ENCODE results near the gene HSDL2.

Gene HSDL2

DNA sequence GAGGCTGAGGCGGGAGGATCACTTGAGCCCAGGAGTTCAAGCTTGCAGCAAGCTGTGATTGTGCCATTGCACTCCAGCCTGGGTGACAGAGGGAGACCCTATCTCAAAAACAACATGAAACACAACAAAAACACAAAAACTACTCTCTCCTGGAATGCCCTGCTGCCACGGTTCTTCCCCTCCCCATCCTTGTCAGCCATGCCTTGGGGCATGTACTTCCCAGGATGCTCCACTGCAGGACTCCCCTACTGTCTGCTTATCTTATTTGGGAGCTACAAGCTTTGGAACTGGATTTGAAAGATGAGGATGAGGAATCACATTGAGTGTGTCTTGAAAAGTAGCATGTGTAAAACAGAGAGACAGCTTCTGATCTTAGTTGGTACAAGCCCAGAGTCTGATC, 66.6 kb downstream of the HSDL2 start:
- no peak for DNase-seq (ENCODE audit: low read depth in 2 of 2)

DNA sequence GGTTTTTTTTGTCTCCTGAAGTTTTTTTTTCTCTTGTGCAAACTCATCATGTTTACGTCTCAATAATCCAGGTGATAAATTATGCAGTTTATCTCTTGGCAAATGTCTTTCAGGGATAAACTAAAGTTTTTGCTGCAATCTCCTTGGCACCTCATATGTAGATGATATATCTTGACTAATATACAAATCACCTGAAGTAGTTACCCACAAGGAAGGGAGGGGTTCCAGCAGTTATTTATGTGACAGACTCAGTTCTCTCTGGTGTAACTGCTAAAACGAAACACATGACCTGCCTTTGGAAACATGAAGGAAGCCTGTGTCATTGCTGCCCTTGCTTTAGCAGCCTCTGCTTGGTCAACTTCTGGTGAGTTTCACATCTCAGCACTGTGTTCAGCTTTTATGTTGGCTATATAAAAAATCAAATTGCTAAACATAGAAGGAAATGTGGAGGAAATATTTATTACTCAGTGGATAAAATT, 67.4 kb downstream of the HSDL2 start:
- no peak for DNase-seq (ENCODE audit: low read depth in 2 of 2)

DNA sequence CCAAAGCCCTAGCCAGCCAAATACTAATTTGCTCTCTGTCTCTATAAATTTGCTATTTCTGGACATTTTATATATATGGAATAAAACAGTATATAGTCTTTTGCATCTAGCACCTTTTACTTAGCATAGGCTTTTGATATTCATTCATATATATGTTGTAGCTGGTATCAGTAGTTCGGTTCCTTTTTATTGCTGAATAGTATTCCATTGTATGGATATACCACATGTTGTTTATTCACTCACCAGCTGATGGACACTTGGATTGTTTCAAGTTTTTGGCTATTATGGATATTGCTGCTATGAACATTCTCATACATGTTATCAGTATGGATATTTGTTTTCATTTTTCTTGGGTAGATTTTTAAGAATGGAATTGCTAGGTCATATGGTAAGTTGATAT, 82.9 kb downstream of the HSDL2 start:
- no peak for DNase-seq (ENCODE audit: low read depth in 2 of 2)

DNA sequence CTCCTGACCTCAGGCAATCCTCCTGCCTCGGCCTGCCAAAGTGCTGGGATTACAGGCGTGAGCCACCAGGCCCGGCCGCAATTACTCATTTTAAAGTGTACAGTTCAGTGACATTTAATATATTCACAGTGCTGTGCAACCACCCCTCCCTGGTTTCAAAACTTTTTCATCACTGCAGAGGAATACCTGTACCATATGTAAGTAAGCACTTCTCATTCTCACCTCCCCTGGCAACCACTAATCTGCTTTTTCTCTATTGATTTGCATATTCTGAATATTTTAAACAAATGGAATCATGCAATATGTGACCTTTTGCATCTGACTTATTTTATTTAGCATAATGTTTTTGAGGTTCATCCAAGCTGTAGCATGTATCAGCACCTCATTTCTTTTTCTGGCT, 85.4 kb downstream of the HSDL2 start:
- no peak for DNase-seq (ENCODE audit: low read depth in 2 of 2)

DNA sequence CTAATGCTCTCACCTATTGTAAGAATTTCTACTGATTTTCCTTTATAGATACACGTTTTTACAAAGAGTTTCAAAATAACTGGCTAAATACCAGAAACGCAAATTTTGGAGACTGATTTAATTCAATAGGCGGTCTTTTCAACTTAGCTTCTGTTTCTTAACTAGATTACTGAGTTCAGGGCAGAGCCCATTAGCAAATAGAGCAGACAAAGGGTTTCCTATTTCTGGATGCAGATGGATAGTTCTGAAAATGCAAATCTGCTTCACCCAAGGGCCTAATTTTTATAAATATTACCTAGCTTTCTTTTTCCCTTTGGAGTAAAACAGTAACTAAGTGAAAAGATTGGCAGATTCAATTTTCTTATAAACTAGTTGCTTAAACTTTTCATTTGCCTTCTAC, 93.1 kb downstream of the HSDL2 start:
- no peak for DNase-seq (ENCODE audit: low read depth in 2 of 2)

DNA sequence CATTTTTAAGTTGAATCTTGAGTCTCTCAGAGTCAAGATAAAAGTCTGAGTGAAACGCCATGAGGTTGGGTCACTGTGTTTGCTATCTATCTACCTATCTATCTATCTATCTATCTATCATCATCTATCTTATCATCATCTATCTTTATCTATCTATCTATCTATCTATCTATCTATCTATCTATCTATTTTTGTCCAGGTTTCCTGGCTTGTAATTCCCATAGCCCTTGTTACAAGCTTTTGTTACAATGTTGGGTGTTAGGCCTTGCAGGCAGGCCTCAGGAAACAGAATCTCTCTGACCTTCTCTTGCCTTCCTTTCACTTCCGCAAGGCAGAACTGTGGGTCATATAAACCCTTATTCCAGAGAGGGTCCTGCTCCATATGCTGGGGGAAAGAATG, 94.1 kb downstream of the HSDL2 start:
- DNase-seq (ENCODE audit: low read depth in 2 of 2): no peak

DNA sequence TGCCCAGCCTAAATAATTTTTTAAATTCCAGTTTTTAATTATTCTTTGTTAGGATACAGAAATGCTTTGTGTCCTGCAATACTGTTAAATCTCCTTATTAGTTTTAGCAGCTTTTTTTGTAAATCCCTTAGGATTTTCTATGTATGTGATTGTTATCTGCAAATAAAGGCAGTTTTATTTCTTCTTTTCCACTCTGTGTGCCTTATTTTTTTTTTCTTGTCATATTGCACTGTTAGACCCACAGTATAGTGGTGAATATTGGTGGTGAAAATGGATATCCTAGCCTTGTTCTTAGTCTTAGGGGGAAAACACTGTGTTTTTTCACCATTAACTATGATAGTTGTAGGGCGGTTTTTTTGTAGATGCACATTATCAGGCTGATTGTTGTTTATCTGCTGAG, 95.4 kb downstream of the HSDL2 start:
- DNase-seq (ENCODE audit: low read depth in 2 of 2): no peak

DNA sequence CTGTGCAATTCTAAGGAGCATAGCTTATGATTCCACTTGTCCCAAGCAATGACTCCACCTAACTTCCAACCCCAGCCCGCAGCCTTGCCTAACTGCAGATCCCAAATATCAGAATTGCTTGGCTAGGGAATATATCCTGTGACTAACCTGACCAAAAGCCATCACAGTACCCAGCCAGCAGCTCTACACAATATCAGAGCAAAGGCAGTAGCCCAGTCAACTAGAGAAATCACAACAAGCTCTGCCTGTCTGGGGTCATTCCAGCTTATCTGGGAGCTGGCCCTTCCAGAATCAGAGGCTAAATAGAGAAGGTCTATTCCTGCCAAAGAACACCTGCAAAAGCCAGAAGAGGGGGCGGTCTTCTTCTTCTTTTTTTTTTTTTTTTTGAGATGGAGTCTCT, 97.4 kb downstream of the HSDL2 start:
- no peak for DNase-seq (ENCODE audit: low read depth in 2 of 2)

DNA sequence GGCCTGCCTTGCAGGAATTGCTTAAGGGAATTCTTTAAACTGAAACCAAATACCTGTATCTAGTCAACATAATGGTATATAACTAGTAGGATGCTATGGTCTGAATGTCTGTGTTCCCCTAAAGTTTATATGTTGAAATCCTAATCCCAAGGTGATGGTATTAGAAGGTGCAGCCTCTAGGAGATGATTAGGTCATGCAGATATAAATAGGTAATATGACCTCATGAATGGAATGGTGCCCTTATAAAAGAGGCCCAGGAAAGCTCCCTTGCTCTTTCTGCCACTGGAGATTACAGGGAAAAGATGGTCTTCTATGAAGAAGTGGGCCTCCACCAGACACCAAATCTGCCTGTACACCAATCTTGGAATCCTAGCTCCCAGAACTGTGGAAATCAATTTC, 99.3 kb downstream of the HSDL2 start:
- DNase-seq (ENCODE audit: low read depth in 2 of 2): no peak

DNA sequence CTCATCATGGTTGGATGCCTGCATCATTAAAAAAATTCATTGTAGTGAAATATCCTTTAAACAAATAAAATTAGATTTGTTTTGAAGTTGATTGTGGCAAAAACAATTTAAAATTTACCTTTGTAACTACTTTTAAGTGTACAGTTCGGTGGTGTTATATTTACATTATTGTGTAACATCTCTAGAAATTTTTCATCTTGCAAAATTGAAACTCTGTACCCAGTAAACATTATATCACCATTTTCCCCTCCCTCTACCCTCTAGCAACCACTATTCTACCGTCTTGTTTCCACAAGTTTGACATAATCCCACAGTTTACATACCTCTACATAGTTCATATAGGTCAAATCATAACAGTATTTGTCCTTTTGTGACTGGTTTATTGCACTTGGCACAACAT, 104.7 kb downstream of the HSDL2 start:
- DNase-seq (ENCODE audit: low read depth in 2 of 2): no peak

DNA sequence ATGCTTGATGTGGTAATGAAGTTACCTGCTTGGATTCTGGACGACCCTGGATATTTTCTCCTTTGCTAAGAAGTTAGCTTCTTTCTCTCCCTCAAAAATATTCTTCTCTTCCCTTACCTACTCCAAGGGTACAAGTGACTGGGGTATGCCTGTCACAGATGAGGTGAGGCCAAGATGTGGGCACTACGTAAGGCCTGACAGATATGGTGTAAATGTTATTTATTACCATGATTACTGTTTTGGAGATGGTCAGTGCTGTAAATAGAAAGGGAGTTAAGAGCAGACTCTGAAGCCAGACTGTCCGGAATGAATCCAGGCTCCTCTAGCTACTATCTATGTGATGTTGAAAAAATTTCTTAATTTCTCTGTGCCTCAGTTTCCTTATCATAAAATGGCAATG, 105.7 kb downstream of the HSDL2 start:
- no peak for DNase-seq (ENCODE audit: low read depth in 2 of 2)

DNA sequence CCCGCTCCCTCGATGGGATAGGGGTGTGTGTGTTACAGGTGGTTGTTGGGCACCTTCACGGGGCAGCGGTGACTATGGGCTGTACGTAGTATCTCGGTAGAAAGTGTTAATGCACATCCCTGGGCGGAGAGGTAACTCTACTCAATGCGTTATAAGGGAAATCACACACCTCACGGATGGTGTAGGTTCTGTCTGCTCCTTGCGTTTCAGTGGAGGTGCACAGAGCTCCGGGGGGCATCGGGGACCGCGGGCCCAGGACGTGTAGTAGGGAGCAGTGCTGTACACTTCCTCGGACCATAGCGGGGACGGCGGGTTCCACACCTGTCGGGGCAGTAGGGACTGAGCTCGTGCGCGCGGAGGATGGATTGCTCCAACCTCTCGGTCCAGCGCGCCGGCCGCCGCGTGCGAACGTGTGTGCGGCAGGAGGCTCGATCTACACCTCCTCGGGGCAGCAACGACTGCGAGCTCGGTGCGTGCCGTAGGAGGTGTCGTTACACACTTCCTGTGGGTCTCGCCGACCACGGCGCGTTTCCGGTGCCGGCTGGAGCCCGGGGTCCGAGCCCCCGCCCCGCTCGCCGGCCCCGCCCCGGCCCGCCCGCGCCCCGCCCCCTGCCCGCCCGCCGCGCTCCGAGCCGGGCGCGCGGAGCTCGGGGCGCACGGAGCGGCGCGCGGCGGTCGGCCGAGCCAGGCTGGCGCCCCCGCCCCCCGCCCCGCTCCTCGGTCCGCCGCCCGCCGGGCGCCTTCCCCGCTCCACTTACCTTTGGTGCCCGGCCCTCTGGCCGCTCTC, 106.5 kb downstream of the HSDL2 start, which contains the start of gene KIAA1958:
TSS of gene KIAA1958 (plus strand) at position 607 of the 787 bp plus-strand sequence. CDS start 87,254 bp downstream, outside the sequence.
- DNase-seq (ENCODE audit: low read depth in 2 of 2): peak; percentile 71 to 83

DNA sequence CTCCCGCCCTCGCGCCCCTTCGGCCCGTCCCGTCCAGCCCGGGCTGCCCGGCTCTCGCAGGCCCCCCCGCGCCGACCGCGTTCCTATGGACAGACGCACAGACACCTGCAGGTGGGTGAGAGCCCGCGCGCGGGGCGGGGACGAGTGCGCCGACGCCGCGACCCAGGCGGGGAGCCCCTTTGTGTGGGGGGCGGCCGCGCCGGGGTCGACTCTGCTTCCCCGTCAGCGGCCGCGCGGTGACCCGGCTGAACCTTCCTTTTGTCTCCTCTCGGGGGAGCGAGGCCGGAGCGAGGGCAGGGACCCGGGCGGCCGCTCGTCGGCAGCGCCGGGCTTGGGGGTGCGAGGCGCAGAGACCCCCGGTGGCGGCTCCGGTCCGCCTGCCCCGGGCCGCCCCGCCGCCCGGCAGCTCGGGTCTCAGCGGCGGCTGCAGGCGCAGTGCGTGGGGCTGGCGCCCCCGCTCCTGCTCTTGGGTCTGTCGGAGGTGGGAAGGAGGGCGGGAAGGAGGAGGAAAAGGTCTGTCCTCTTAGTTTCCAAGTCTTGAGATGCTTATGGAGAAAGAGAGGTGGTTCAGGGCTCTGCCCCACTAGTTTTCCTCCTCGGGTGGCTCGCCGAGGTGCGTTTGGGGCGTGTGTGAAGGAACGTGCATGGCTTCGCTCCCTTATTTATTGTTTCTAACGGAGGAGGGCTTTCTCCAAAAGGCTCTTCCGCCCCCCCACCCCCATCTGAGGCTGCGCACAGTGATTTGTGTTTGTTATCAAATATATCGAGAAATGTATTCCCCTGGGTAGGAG, 107.3 kb downstream of the HSDL2 start:
- peak; percentile 19 to 41 for DNase-seq (ENCODE audit: low read depth in 2 of 2)

DNA sequence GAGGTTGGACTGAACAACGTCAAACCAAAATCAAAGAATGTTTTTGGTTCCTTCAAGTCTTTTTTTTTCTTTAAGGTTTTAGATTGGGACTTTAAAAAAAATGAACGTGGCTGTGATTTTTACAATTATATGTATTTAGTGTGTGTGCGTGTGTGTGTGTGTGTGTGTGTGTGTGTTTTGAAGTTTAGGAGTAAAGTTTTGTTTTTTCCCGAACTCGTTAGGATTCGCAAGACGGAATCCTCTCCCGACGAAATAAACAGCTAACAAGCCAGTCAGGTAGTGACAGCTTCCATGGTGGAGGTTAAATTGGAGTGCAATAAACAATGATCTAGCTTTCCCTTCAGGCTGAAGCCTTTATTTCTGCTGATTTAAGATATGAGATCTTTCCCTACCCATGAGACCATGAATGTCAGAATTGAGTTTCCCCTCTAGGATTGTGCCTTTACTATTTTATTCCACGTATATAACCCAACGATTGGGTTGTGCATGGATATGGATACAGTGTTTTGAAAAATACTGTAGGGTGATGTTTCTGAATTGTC, 108.0 kb downstream of the HSDL2 start:
- no peak for DNase-seq (ENCODE audit: low read depth in 2 of 2)

DNA sequence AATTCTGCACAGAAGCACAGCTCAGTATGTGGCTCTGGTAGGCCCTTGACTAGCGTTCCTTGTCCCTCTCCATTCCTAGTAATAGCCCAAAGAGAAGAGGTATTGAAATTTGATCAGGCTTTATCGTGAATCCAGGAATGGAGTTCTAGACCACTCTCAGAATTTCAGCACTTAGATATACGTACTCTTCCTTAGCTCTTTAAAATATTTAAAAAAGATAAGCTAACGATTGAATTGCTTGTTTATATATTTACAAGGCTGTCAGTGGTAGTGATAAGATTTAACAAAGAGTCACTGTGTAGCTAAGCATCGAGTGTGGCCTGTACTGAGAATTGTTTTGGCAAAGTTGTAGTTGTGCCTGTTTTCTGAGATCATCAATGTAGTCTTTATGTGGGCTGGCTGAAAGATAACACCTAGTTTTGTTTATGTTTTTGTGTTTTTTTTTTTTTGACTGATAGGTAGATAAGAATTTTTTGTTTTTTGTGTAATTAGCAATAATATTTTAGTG, 109.2 kb downstream of the HSDL2 start:
- no peak for DNase-seq (ENCODE audit: low read depth in 2 of 2)

DNA sequence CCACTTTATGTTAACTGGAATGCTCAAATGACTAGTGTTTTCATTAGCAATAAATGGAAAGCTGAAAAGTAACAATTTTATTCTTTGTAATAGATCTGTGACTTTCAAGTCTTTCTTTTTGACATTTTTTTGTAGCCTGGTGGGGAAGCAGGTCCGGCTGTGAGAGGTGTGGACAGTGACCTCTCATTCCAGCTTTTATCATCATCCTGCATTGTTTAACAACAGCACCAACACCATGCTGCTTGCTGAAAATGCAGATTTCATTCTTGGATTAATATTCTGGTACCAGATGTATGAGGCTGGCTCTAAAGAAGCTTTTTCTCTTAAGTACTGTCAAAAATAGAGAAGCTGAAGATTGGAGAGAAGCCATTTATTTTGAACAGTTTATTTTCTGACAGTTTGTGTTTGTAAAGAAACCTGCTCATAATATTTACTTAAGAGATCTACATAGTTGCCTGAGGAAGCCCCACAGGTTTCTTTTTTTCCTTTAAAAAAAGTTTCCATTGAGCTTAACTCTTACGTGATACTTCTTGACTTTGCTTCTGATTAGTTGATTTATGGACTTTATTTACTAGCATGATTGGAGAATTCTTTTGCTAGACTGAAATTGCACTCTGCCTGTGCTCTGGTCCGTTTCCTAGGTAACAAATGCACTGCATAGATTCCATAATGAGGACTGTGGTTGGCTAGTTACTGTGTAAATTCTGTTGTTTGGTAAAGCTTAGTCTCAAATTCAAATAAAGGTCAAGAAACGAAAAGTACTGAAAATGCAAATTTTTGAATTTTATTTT, 110.2 kb downstream of the HSDL2 start:
- no peak for DNase-seq (ENCODE audit: low read depth in 2 of 2)

DNA sequence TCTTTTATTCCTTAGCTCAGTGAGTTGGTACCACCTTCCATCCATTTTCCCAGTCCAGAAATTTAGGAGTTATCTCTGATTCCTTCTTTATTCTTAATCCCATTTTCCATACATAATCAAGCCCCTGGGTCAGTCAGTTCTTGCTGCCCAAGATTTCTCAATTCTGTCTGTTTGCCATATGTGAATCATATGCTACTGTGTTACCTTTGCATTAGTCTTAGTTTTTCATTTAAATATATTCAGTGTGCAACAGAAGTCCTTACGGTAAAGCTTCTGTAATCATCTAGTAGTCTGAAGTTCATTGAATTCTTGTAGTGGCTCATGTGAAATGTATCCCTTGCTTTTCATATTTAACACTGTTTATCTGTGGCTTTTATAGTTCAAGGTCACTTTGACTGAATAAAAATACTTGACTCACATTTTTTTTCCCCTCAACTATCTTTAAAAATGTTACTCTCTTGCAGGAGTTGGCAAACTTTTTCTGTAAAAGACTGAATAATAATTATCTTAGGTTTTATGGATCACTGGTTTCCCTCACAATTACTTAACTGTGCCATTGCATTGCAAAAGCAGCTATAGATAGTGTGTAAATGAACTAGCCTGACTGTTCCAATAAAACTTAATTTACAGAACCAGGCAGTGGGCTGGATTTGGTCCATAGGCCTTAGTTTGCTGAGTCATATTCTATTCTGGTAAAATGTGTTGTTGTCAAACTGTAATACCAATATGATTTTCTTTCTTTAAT, 113.7 kb downstream of the HSDL2 start:
- DNase-seq (ENCODE audit: low read depth in 2 of 2): no peak

DNA sequence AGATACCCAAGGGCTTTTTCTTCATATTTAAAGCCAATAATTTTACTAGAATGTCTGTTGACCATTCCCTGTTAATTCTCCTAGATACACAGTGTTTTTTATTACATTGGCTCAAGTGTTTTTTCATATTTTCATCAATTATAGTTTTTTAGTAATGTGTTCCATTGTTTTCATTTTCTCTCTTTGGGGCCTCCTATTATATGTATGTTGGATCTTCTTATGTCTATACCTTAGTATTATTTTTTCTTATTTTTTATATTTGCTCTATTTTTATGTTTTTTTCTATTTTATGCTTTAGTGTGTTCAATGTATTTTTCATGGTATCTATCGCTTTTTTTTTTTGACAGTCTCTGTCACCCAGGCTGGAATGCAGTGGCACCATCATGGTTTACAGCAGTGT, 114.2 kb downstream of the HSDL2 start:
- no peak for DNase-seq (ENCODE audit: low read depth in 2 of 2)

DNA sequence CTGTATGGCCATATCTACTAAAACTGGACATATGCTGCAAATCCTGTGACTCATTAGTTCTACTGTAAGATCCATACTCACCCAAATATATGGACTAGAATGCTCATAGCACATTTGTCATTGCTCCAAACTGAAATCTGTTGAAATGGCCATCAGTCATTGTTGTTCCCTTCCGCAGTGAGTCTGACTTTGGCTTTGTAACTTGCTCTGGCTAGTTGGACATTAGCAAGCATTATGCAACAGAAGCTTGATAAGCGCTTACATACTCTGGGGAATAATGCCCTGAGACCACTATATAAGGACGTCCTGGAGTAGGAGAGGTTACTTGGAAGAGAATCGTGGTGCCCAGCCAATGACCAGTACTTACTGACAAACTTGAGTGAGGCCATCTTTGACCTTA, 115.7 kb downstream of the HSDL2 start:
- no peak for DNase-seq (ENCODE audit: low read depth in 2 of 2)

DNA sequence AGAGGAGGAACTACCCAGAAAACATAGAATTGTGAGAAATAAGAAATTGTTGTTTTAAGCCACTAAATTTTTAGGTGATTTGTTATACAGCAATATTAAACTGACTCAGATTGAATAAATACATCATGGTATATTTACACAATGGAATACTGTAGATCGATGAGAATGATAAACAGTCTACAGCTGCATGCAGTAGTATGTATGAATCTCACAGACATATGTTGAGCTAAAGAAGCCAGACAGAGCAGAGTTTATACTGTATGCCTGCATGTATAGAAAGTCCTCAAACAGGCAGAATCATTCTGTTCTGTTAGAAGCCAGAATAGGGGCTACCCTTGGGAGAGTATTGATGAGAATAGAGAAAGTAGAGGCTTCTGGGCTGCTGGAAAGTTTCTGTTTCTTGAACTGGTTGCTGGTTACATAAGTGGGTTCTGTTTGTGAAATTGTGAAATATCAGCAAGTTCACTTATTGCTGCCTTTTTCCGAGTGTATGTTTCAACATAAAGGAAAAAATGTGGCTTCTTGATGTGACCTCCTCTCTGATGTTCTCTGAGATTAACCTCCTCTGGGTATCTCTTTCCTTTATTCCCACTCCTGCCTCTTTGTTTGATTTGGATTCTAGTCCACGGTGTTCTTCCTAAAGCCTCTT, 116.3 kb downstream of the HSDL2 start:
- DNase-seq (ENCODE audit: low read depth in 2 of 2): no peak
